Measurements from ENCODE around the gene TMC6.

Gene TMC6

GRCh38 chr17:78134899-78135385, 6.4 kb upstream of the TMC6 start:
- no peak for DNase-seq

- peak; percentile 85 to 90 for DNase-seq
Measured at GRCh38 chr17:78133971-78134898, 5.7 kb upstream of the TMC6 start.

GRCh38 chr17:78133179-78133951, 4.8 kb upstream of the TMC6 start:
- no peak for DNase-seq

GRCh38 chr17:78132767-78133178, 4.2 kb upstream of the TMC6 start:
- no peak for DNase-seq

GRCh38 chr17:78132084-78132676, 3.6 kb upstream of the TMC6 start:
- peak; percentile 83 to 86 for DNase-seq

GRCh38 chr17:78131172-78132083, 2.9 kb upstream of the TMC6 start:
- DNase-seq, result no peak

- DNase-seq, result peak; percentile 76 to 90
Measured at GRCh38 chr17:78130437-78131101, 2.0 kb upstream of the TMC6 start, which contains the start of gene TMC8. Gene TMC8 (plus strand): TSS chr17:78130771. CDS start chr17:78131589, 818 bp downstream.

- DNase-seq, result no peak
Measured at GRCh38 chr17:78130090-78130436, 1.5 kb upstream of the TMC6 start.

GRCh38 chr17:78129351-78130089, 965 bp upstream of the TMC6 start:
- peak; percentile 35 to 56 for DNase-seq

GRCh38 chr17:78127888-78128550, 536 bp downstream of the TMC6 start:
- no peak for DNase-seq

GRCh38 chr17:78127239-78127887, 1.2 kb downstream of the TMC6 start:
- DNase-seq, result peak; percentile 72 to 83

- no peak for DNase-seq
Measured at GRCh38 chr17:78126895-78127238, 1.7 kb downstream of the TMC6 start.

- no peak for DNase-seq
Measured at GRCh38 chr17:78125976-78126894, 2.3 kb downstream of the TMC6 start.

- DNase-seq, result no peak
Measured at GRCh38 chr17:78125138-78125913, 3.2 kb downstream of the TMC6 start.

- DNase-seq, result no peak
Measured at GRCh38 chr17:78124836-78125137, 3.8 kb downstream of the TMC6 start.

GRCh38 chr17:78124081-78124835, 4.3 kb downstream of the TMC6 start:
- DNase-seq, result peak in 1 of 2 donors; percentile 65

GRCh38 chr17:78123258-78123929, 5.2 kb downstream of the TMC6 start:
- no peak for DNase-seq

Measured in CD4-positive, alpha-beta T cell treated with Interferon alpha-2 for 1 hour (primary cell).